GM18873 (cell line): ENCODE data around the gene PGBD5.

Experiments
- ATAC-seq: cut with Tn5 transposase; IDR thresholded peaks from one replicate; pipeline ENCODE4 v1.9.1; 2021; ENCODE audit warnings: mild to moderate bottlenecking, moderate library complexity, moderate number of reproducible peaks; ENCODE audit not compliant: unreplicated experiment, low FRiP score

PGBD5 gene

DNA sequence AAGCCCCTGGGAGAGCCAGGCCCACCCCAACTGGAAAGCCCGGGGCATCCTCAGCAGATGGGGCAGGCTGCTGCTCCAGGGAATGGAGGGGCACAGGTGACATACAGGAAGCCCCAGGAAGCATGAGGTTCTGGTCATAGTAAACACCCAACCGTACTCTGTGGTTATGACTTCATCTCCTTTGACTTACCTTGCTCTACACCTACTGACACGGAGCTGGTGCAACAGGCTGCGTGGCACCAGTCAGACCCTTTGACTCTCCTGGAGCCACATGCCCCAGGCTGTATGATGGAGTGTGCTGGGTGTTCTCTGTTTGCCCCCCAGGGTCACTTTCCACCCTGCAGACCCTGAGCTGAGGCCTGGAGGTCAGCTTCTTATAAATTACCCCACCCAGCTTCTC, 72.1 kb downstream of the PGBD5 start:
- no peak for ATAC-seq

DNA sequence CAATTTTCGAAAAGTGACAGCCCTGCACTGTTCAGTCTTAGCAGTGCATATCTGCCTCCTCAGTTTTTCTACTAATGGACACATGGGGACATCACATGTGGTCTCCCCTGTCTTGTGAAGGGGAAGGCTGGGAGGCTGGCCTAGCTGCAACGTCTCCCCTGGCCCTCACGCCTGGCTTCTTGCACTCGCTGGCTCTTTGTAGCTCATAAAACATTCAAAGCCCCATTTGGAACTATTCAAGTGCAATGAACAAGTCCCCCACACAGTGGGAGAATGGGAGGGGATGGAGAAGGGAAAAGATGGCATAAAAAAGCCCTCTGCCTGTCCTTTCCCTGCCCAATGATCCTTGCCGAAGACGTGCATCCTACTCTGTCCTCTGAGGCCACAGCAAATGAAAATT, 73.6 kb downstream of the PGBD5 start:
- ATAC-seq, result no peak

DNA sequence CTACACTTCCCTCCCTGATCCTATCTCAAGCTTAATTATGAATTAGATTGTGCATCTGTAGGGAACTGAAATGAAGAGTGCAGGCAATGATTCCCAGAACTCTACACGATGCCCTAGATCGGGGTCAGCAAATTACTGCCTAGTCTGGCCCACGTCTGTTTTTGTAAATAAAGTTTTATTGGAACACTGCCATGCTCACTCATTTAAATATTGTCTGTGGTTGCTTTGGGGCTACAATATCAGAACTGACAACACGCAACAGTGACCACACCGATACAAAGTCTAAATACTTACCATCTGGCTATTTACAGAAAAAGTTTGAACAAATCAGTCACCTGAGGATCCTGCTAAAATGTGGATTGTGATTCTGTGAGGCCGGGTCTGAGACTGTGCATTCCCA, 74.1 kb downstream of the PGBD5 start:
- no peak for ATAC-seq

DNA sequence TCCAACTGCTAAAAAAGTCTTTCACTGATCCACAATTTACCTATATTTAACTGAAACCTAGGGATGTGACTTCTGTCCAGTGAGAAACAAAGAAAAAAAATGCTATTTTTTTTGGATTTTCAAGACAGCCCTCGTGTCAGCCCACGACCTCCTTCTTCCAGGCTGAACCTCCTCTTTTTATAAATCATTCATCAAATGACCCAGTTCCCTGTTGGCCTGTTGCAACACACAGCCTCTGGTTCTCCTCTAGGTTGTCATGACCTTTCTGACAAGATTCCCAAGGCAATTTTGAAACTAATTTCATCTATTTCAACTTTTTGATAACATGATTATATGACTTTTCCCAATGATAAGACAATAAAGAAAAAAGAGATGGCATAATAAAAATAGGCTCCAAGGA, 74.6 kb downstream of the PGBD5 start:
- no peak for ATAC-seq

DNA sequence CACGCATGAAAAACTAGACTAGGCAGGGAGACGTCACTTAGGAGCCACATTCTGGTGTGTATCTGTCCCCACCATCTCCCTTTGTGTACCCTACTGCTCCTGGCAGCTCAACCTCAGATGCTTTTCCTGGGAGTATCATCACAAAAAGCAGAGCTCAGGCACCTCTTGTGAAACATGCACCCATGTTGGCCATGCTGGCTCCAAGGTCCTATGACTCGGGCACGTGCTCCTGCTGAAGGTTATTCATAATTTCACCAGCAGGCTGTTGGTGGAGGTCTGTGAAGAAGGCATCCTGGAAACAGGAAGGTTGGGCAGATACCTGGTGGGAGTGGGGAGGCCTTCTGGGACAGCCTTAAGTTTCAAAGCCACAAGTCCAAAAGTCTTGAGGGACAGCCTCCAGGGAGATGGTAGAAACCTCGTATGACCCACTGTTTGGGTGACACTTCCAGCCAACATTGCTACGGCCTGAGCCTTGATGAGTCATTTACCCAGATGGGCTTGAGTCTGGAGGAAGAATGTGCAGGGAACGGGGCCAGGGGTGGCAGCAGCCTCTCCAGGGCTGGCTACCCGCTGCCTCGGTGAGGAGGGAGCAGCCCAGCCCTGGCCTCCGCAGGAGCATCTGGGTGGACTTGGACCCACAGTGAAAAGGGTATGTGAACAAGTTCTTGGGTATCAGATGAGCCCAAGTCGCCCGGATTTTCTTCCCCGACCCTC, 75.8 kb downstream of the PGBD5 start:
- ATAC-seq, result no peak

DNA sequence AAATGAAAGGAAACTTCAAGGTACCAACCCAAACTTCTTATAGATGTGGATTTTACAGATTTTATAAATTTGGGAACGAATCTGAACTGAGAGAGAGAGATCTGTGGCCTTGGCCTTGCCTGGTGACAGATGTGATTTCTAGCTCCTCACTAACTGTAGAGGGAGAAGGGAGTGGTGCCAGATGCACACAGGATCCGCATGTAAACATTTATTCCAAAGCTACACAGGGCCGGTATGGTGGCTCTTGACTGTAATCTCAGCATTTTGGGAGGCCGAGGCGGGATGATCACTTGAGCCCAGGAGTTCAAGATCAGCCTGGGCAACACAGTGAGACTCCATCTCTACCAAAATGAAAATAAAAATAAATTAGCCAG, 77.1 kb downstream of the PGBD5 start:
- ATAC-seq, result no peak

DNA sequence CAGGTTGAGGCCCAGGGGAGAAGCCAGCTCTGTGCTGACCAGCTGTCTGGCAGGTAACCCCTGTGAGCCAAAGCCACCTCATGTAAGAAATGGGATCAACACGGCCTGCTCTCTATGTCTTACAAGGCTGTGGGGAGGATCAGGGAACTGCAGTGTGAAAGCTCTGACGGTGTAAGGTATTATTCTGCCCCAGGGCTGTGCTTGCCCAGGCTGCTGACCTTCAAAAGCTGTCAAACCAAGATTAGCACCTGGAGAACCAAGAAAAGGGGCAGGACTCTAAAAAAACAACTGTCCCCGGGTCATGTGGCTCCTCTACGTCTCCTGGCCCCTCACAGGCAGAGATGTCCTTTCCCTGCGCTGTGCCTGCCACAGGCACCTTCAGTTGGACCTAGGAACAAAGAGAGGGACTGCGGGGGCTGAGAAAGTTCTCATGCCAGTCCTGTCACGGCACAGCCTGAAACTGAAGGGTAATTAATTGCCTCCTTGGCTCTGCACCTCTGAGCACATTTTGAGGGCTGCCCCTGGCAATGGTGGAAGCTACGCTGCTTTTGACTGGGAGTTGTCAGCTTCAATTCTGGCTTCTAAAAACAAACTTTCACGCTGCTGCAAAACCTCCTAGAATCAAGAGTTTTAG, 77.6 kb downstream of the PGBD5 start:
- no peak for ATAC-seq

DNA sequence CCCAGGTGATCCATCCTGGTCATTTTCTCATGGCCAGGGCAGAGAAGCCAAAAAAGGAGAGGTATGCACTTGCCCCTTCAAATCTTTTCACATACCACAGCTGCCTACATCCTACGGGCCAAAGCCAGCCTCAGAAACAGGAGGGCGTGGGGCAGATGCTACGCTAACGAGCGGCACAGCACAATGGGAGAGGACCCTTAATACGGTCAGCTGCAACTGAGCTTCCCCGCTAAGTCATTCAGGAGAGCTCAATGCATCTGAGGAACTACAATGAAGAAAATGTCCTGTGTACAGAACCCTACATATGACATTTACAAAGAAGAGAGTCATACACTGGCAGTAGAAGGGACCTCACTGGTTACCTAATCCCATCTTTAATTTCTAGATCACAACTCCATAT, 78.2 kb downstream of the PGBD5 start:
- ATAC-seq, result no peak

DNA sequence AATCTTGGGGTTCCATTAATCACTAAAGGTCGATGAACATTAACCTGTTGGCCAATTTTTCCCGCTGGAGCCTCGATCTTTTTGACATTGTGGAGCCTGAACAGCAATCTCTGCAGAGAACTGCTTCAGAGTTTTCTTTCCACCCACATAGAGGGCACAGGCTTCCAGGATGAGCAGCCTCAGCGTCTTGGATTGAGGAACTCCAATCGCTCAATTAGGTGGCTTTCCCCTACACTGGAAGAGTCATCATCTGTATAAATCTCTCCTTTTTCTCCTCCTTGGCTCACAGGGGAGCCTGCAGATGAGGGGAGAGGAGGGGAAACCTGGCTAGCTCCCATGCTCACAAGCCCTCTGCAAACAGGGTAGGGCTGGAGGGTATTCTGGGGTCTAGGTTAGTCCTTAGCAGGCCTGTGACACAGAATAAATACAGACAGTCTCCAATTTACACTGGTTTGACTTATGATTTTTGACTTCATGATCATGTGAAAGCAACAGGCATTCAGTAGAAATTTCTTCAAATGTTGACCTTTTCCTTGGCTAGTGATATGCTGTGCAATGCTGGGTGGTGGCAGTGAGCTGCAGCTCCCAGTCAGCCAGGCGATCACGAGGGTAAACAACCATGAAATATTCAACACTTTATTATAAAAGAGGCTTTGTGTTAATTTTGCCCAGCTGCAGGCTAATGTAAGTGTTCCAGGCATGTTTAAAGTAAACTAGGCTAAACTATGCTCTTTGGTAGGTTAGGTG, 80.8 kb downstream of the PGBD5 start:
- no peak for ATAC-seq

DNA sequence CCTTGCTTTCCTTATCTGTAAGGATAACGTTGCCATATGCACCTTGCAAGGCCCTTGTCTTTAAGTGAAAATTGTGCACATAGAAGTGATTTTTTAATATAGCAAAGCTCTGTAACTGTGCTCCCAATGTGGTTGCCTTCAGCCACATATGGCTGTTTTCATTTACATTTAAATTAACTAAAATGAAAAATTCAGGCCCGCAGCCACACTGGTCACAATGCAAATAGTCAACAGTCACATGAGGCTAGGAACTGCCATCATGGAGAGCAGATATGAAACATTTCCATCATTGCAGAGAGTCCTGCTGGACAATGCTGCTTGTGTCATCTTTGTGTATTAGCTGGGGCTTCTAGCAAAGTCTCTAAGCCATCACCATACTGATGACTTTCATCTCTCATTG, 83.4 kb downstream of the PGBD5 start:
- no peak for ATAC-seq

DNA sequence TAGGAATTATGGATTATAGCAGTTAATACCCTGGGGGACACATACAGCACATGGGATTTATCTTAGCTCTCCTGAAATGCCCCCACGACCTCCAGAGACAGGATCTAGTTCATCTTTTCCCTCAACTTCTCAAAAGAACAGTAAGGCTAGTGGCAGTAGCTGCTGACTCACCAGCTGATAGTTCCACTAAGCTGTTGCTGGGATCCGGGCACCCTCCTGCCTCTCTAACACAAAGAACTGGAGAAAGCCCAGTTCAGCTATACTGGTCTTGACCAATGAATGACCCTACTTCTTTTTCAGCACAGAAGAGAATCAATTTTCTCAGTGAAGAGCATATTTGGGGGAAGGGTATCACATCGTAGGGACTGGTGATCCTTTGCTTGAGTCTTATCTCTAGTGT, 84.1 kb downstream of the PGBD5 start:
- no peak for ATAC-seq

DNA sequence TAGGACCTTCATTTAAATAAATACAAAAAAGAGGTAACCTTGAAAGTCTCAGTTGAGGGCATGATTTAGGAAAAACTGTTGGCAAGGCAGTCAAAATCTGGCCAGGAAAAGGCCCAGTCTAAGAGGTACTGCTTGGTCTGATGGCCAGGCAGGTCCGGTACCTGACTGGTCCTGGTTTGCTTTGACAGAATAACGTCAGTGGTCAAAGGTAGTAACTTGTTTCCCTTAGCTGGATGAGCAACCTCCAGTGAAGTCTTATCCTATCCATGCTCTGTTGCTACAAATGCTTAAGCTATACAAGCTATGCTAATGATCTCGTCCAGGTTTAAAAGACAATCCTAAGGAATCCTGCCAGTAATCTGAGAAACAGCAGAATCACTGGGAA, 85.0 kb downstream of the PGBD5 start:
- no peak for ATAC-seq

DNA sequence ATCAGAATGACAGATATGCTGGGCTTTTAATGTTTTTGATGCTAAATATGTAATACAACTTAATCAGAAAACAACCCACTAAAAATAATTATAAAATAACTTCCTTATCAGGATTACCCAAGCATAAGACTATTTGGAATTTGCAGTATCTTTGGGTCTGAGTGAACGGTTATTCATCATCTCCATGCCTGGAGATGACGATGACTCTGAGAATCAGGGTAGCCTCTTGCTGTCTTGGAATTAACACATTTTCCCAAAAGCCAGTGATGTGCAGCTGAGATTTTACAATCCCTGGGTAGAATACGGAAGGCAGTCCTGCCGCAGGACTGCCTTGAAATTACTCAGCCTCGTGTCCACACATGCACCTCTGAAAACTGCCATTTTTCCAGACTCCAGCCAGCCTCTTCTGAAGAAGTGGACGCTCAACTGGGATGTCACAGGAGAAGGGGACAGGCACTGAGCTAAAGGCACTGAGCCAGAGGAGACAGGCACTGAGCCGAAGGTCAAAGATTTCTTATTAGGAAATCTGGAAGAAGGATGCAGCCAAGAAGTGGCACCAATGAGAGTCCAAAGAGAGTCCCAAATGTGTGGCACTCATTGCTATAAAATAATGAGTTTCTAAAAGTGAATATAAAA, 85.5 kb downstream of the PGBD5 start:
- no peak for ATAC-seq

DNA sequence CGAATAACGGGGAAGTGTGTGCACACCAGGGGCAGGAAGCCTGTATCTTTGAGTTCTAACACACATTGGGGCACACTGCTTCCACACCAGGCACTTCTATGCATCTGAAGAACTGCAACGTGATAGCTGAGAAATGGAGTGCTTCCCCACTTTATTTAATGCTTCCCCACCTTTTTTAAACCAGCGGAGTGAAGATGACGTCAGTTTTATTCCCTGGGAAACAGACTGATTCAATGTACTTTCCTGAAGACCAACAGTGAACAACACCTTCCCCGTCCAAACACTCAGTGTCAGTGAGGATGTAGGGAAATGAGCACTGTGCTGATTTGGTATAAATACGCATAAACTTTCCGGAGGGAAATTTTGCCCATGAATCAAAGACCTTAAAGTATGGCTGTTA, 87.1 kb downstream of the PGBD5 start:
- ATAC-seq, result no peak

DNA sequence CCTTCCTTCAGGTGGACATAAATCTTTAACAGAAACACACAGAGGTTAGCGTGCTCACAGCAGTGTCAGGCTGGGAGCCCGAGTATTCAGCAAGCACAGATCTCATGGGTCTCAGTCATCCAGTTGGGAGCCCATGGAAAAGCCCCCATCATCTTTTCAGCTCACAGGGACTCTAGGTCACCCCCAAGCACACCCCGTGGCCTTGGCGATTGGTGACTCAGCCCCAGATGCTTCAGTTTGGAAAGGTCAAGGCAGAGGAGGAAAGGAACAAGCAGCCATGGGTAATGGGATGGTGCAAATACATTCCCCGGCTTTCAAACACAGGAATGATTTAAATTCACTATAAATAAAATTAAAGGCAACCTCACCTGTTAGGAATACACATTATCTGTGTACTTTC, 88.9 kb downstream of the PGBD5 start:
- no peak for ATAC-seq

DNA sequence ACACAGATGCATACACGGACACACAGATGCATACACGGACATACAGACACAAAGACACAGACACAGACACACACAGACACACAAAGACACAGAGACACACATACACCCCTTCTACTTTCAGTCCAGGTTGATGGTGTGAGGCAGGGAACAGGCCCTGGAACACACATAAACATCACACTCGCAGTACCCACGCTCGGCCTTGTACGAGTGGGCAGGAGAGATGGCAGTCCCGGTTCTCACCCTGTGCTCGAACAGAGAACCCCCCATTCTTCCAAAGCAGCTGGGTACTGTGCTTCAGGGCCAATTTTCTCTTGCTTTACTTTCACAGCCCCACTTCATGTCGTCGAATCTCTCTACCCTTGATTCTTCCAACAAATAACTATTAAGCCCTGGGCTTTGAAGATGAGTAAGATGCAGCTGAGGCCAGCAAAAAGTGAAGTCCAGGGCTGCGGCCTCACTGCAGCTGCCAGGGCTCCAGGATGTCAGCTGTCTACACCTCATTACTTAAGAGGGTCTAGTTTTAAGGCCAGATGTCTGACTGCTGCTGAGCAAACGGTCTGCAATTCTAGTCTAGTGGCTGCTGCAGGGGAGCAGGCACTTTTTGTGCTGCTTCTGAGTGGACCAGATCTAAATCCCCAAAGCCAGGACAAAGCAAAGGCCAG, 90.1 kb downstream of the PGBD5 start:
- ATAC-seq, result no peak

DNA sequence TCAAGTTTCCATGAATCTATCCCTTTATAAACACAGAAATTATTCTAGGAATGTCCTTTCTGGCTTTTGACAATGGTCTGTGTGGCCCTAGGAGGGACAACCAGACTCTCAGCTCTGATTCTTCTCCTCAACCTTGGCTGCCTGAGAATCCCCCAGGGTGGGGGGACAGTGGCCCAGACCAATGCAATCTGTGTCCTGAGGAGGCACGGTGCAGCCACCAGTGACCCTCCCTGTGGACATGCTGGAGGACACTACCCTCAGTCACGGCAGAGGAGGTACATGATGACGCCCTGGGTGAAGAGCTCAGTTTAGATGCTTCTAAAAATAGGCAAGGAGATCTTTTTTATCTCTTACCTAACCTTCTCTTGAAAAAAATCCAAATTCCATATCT, 91.7 kb downstream of the PGBD5 start:
- no peak for ATAC-seq

DNA sequence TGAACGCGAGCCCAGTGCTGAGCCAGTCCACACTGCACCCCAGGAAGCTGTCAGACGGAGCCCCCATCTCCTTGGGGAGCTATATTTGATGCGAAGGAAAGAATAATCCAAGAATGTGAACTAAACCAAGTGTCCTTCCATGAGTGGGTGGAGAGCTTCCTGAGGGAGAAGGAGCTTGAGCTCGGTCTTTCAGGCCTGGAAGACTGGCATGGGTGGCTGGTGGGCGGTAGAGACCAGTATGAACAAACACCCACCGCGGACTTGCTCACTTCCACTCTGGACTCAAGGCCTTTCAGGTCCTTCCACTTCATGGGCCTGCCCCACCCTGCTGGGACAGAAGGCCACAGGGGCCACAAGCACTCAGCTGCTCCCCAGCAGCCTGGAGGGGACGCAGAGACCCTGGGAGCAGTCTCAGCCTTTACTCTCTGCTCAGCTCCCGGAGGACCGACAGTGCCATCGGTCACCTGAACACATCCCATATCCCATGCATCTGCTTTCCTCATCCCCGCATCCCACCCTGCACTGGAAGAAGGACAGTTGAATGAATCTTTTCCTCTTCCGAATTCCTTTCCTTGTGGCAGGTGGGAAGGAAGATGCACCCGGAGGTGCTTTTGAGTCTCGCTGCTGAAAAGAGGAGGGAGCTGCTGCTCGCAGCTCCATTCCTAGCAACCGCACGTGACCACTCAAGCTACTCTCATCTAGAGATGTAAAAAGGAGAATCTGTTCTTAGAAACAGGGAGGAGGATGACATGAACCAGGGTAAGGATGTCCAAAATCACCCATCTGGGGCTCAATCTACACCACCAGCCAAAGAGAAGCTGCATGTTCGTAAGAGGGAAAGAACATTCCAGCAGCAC, 92.3 kb downstream of the PGBD5 start:
- ATAC-seq, result no peak

DNA sequence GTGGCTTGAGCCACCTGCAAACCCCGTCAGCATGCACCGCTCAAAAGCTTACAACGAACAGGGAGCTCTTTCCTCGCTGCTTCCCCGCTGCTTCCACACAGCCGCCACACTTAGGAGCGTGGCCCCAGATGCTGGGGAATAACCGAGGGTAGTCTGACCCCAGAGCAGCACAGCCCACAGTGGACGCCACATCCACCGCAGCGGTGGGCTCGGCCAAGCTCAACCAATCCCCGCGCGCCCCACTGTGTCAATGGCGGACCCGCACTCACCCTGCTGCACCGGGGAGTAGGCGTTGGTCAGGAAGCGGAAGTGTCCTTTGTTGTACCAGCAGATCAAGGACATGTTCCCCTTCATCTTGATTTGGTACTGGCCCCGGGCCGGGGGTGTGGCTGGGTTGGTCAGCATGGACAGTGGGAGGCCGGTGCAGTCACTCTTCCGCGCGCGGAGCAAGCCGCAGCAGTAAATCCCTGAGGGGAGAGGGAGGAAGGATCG, 93.5 kb downstream of the PGBD5 start:
- ATAC-seq, result no peak

DNA sequence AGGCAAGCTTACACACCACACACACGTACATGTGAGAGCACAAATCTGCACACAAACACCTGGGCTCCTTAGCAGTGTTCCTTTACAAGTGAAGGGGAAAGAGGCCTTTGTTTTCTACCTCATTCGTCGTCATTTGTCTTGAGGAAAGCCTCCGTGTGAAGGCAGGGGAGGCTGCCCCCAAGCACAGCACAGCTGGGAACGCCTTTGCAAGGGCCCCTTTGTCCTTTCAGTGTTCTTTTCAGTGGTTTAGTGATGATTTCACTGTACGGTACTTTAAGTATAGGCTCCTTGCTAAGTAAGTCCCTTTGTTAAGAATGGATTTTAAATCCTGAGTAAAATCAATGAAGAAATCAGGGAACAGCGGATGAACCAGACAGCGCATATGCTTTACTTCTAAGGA, 94.1 kb downstream of the PGBD5 start:
- ATAC-seq, result no peak
